Karpas-422 (cell line): ENCODE measurements around the gene RFPL4A. TPM values are rescaled to one million over a fixed set of nuclear protein-coding genes. Genes with fewer than 3 reads are reported as not detected.
"Not testable (repeated sequence)": the region's sequence is repeated elsewhere in the genome, so short reads cannot be mapped to it uniquely, and the experiment has no call there.

Experiments
- DNase-seq: peaks from one replicate; pipeline ENCODE4 v3.0.0-alpha.2; 2015
- H2AFZ ChIP-seq: fragments of 200-600 bp; sonication (generic); 2 replicates; pipeline ENCODE4 v1.6.1; 2014; ENCODE audit warnings: antibody characterized with exemption, low read length, mixed read lengths
- H3K27ac ChIP-seq: fragments of 200-600 bp; sonication (generic); 2 replicates; pipeline ENCODE4 v1.5.1; 2014; ENCODE audit warnings: mild to moderate bottlenecking, low read length, moderate library complexity
- H3K27me3 ChIP-seq: fragments of 200-600 bp; sonication (generic); 2 replicates; pipeline ENCODE4 v1.6.1; 2014; ENCODE audit warnings: low read length, mixed read lengths
- H3K36me3 ChIP-seq: fragments of 200-600 bp; sonication (generic); 2 replicates; pipeline ENCODE4 v1.6.1; 2014; ENCODE audit warnings: low read length, mixed read lengths; ENCODE audit not compliant: insufficient read depth
- H3K4me1 ChIP-seq: fragments of 200-600 bp; sonication (generic); 2 replicates; pipeline ENCODE4 v1.6.1; 2014; ENCODE audit warnings: mild to moderate bottlenecking, low read length, mixed read lengths
- H3K4me2 ChIP-seq: fragments of 200-600 bp; sonication (generic); 2 replicates; pipeline ENCODE4 v1.6.1; 2014; ENCODE audit warnings: low read length, low read depth, mild to moderate bottlenecking; ENCODE audit not compliant: poor library complexity, severe bottlenecking
- H3K4me3 ChIP-seq: fragments of 200-600 bp; sonication (generic); 2 replicates; pipeline ENCODE4 v1.5.1; 2014; ENCODE audit warnings: mild to moderate bottlenecking, antibody characterized with exemption, low read length, mixed read lengths
- H3K79me2 ChIP-seq: fragments of 200-600 bp; sonication (generic); 2 replicates; pipeline ENCODE4 v1.6.1; 2014; ENCODE audit warnings: mild to moderate bottlenecking, low read length, mixed read lengths
- H3K9ac ChIP-seq: fragments of 200-600 bp; sonication (generic); 2 replicates; pipeline ENCODE4 v1.6.0; 2014; ENCODE audit warnings: low read length
- H3K9me2 ChIP-seq: fragments of 200-600 bp; sonication (generic), shearing (Covaris generic); replicated peaks from 2 replicates; pipeline ENCODE4 v1.6.0; 2014; ENCODE audit warnings: mild to moderate bottlenecking, low read length, moderate library complexity; ENCODE audit not compliant: insufficient read depth
- H3K9me3 ChIP-seq: fragments of 300-700, 200-600 bp; sonication (generic); 2 replicates; pipeline ENCODE4 v1.6.1; 2014; ENCODE audit warnings: low read length, mixed read lengths
- H4K20me1 ChIP-seq: fragments of 200-600 bp; sonication (generic); 2 replicates; pipeline ENCODE4 v1.6.1; 2014; ENCODE audit warnings: mild to moderate bottlenecking, antibody characterized with exemption, low read length, low read depth; ENCODE audit not compliant: insufficient read depth
- total RNA-seq: library from RNA; depleted of rRNA; stranded (reverse); fragments of >200 nt; shearing (Covaris generic); gene quantifications from 2 replicates; pipeline ENCODE4 v1.2.3, GENCODE V29; 2014; ENCODE audit warnings: low replicate concordance; rRNA removed

Gene RFPL4A
- 0.22 TPM in 1 of 2 replicates, not detected in the other for total RNA-seq

GRCh38 chr19:55758797-55759196 is at the start of gene RFPL4A:
Gene RFPL4A, plus strand, starts transcription at chr19:55759097. Its CDS starts 2,704 bp downstream, at chr19:55761801.
- not testable (repeated sequence) for H2AFZ ChIP-seq, H3K27me3 ChIP-seq, H3K4me3 ChIP-seq

GRCh38 chr19:55711719-55712118 is 47.2 kb upstream of the RFPL4A start:
- no peaks in the 10 kb centered on the region for H3K36me3 ChIP-seq
- H3K9ac ChIP-seq = no peak overlapping the region
- H2AFZ ChIP-seq = no peak overlapping the region
- no peak overlapping the region for H3K4me3 ChIP-seq
- H3K27ac ChIP-seq = no peak overlapping the region
- no peaks in the 10 kb centered on the region for H3K4me1 ChIP-seq
- no peaks in the 10 kb centered on the region for H3K27me3 ChIP-seq
- H3K79me2 ChIP-seq = no peaks in the 10 kb centered on the region
- no peaks in the 10 kb centered on the region for H4K20me1 ChIP-seq
- H3K9me3 ChIP-seq = no peaks in the 10 kb centered on the region; the same call in 1 of the 2 replicates
- no peak overlapping the region for H3K4me2 ChIP-seq
- H3K9me2 ChIP-seq = no peaks in the 10 kb centered on the region
- DNase-seq = no peak

More at GRCh38 chr19:55758797-55759196, at the start of gene RFPL4A:
- not testable (repeated sequence) for H3K79me2 ChIP-seq, H3K36me3 ChIP-seq, H4K20me1 ChIP-seq, H3K27ac ChIP-seq, H3K9me2 ChIP-seq, H3K4me1 ChIP-seq, DNase-seq, H3K9ac ChIP-seq, H3K4me2 ChIP-seq, H3K9me3 ChIP-seq

GRCh38 chr19:55712804-55713631 is 45.9 kb upstream of the RFPL4A start:
- no peaks in the 10 kb centered on the region for H4K20me1 ChIP-seq

GRCh38 chr19:55716531-55716930 is 42.4 kb upstream of the RFPL4A start:
- no peaks in the 10 kb centered on the region for H3K4me1 ChIP-seq
- H3K79me2 ChIP-seq = no peaks in the 10 kb centered on the region
- peaks cover 9% of the 10 kb centered on the region for H3K9me3 ChIP-seq
- H2AFZ ChIP-seq = no peak overlapping the region
- H3K9me2 ChIP-seq = no peaks in the 10 kb centered on the region
- no peak overlapping the region for H3K4me3 ChIP-seq
- H3K9ac ChIP-seq = no peak overlapping the region
- no peak overlapping the region for H3K4me2 ChIP-seq
- no peak overlapping the region for H3K27ac ChIP-seq
- no peaks in the 10 kb centered on the region for H3K36me3 ChIP-seq
- H4K20me1 ChIP-seq = no peaks in the 10 kb centered on the region
- DNase-seq = no peak
- H3K27me3 ChIP-seq = peaks cover 3% of the 10 kb centered on the region

More at GRCh38 chr19:55712804-55713631, 45.9 kb upstream of the RFPL4A start:
- H3K9me3 ChIP-seq = no peaks in the 10 kb centered on the region; the same call in 1 of the 2 replicates
- H3K27me3 ChIP-seq = no peaks in the 10 kb centered on the region
- no peaks in the 10 kb centered on the region for H3K36me3 ChIP-seq
- no peak overlapping the region for H2AFZ ChIP-seq
- no peaks in the 10 kb centered on the region for H3K9me2 ChIP-seq
- no peak for DNase-seq
- H3K27ac ChIP-seq = no peak overlapping the region
- no peak overlapping the region for H3K4me2 ChIP-seq
- no peak overlapping the region for H3K9ac ChIP-seq
- H3K79me2 ChIP-seq = no peaks in the 10 kb centered on the region
- H3K4me1 ChIP-seq = no peaks in the 10 kb centered on the region
- H3K4me3 ChIP-seq = no peak overlapping the region

- peaks cover 16% of the 10 kb centered on the region for H3K9me3 ChIP-seq
- H3K79me2 ChIP-seq = no peaks in the 10 kb centered on the region
- H3K4me3 ChIP-seq = no peak overlapping the region
- no peak for DNase-seq
- H3K9ac ChIP-seq = no peak overlapping the region
- H3K27ac ChIP-seq = no peak overlapping the region
- H3K9me2 ChIP-seq = no peaks in the 10 kb centered on the region
- H2AFZ ChIP-seq = no peak overlapping the region
- H3K4me1 ChIP-seq = no peaks in the 10 kb centered on the region
- H3K27me3 ChIP-seq = peaks cover 6% of the 10 kb centered on the region
- H3K4me2 ChIP-seq = no peak overlapping the region
- H4K20me1 ChIP-seq = no peaks in the 10 kb centered on the region
- H3K36me3 ChIP-seq = no peaks in the 10 kb centered on the region
These were observed 41.6 kb upstream of the RFPL4A start for GRCh38 chr19:55717251-55717650.

- not testable (repeated sequence) for H3K27me3 ChIP-seq, H3K79me2 ChIP-seq, H3K4me1 ChIP-seq, H3K27ac ChIP-seq, H3K4me3 ChIP-seq, H3K9ac ChIP-seq, DNase-seq, H3K36me3 ChIP-seq, H2AFZ ChIP-seq, H3K4me2 ChIP-seq, H3K9me2 ChIP-seq, H4K20me1 ChIP-seq
- peaks cover 19% of the 10 kb centered on the region for H3K9me3 ChIP-seq
These were observed 40.8 kb upstream of the RFPL4A start for GRCh38 chr19:55717879-55718711.

GRCh38 chr19:55720214-55720746 is 38.6 kb upstream of the RFPL4A start:
- no peaks in the 10 kb centered on the region for H3K79me2 ChIP-seq
- no peak overlapping the region for H3K9ac ChIP-seq
- no peak overlapping the region for H2AFZ ChIP-seq
- H3K9me3 ChIP-seq = peaks cover 19% of the 10 kb centered on the region
- DNase-seq = no peak
- H4K20me1 ChIP-seq = no peaks in the 10 kb centered on the region
- H3K4me2 ChIP-seq = no peak overlapping the region
- no peaks in the 10 kb centered on the region for H3K36me3 ChIP-seq
- H3K4me1 ChIP-seq = no peaks in the 10 kb centered on the region
- no peak overlapping the region for H3K27ac ChIP-seq
- no peak overlapping the region for H3K4me3 ChIP-seq
- H3K9me2 ChIP-seq = no peaks in the 10 kb centered on the region
- peaks cover 6% of the 10 kb centered on the region for H3K27me3 ChIP-seq

GRCh38 chr19:55720801-55721200 is 38.1 kb upstream of the RFPL4A start:
- Histone ChIP-seq H3K27ac (no peak overlapping the region), H3K79me2 (no peaks in the 10 kb centered on the region), H4K20me1 (no peaks in the 10 kb centered on the region), H3K4me2 (no peak overlapping the region), H3K4me3 (no peak overlapping the region), H3K9me3 (peaks cover 19% of the 10 kb centered on the region), H3K36me3 (no peaks in the 10 kb centered on the region), H3K9ac (no peak overlapping the region), H3K27me3 (peaks cover 6% of the 10 kb centered on the region), H3K9me2 (no peaks in the 10 kb centered on the region), H3K4me1 (no peaks in the 10 kb centered on the region), H2AFZ (no peak overlapping the region)
- DNase-seq = no peak
